Endothelial cell of umbilical vein (primary cell): Measurements from ENCODE around the gene GPR151. TPM values are rescaled to one million over a fixed set of nuclear protein-coding genes. Genes with fewer than 3 reads are reported as not detected.
A peak's percentile ranks its signal among the peaks of the same experiment; 100 is the strongest.

Experiments
- BruUV-seq: library from RNA; stranded (reverse); fragments of 400-500 nt; replicated peaks from 2 replicates; lab custom pipeline; 2021; lab: Mats Ljungman, UMichigan
- CTCF ChIA-PET: fragments of 300-600, 350-600 bp; sonication (Branson Sonifier 250); formaldehyde crosslinking; loops from one replicate; lab custom pipeline; 2021; ENCODE audit warnings: antibody characterized with exemption, inconsistent platforms; lab: Charles Lee
- POLR2A ChIA-PET: fragments of 300-600, 350-600 bp; sonication (Branson Sonifier 250); formaldehyde crosslinking; loops from one replicate; lab custom pipeline; 2021; ENCODE audit warnings: antibody characterized with exemption, inconsistent platforms; lab: Charles Lee
- DNase-seq: peaks from one replicate; pipeline ENCODE4 v3.0.0-alpha.2; 2011; ENCODE audit warnings: low read depth, low spot score
- FAIRE-seq: peaks from 2 replicates; lab custom pipeline; 2011; peaks lifted over from hg19 to GRCh38; lab: Jason Lieb, UNC
- H2AFZ ChIP-seq: 2 replicates; pipeline ENCODE4 v1.6.0; 2012; ENCODE audit warnings: low read depth, low read length, control low read depth, inconsistent platforms
- H3K27ac ChIP-seq: 2 replicates; pipeline ENCODE4 v1.5.1; 2011; ENCODE audit warnings: low read depth, mild to moderate bottlenecking, control low read depth, low read length, moderate library complexity; ENCODE audit not compliant: insufficient read depth
- H3K27me3 ChIP-seq, 2 experiments: 2 replicates each; pipeline versions ENCODE4 v1.6.0 to v1.6.1; 2011; ENCODE audit warnings: low read length in 2 of 2, mixed read lengths in 1 of 2; ENCODE audit not compliant: control insufficient read depth in 2 of 2, insufficient read depth in 2 of 2
- H3K36me3 ChIP-seq, 2 experiments: 2 replicates in 1 of 2; 3 replicates in 1 of 2; pipeline ENCODE4 v1.5.1; 2011; ENCODE audit warnings: low read length in 2 of 2, mild to moderate bottlenecking in 1 of 2, moderate library complexity in 1 of 2; ENCODE audit not compliant: control insufficient read depth in 2 of 2, insufficient read depth in 2 of 2; ENCODE audit errors: extremely low read depth in 1 of 2
- H3K4me1 ChIP-seq: 3 replicates; pipeline ENCODE4 v1.5.1; 2011; ENCODE audit warnings: mild to moderate bottlenecking, low read length; ENCODE audit not compliant: control insufficient read depth, insufficient read depth; ENCODE audit errors: extremely low read depth
- H3K4me2 ChIP-seq: 2 replicates; pipeline ENCODE4 v1.6.1; 2011; ENCODE audit warnings: low read length, control low read depth, mixed read lengths; ENCODE audit not compliant: insufficient read depth
- H3K4me3 ChIP-seq, 3 experiments: fragments of 200-600 bp in 1 of 3; sonication (generic), shearing (Covaris generic) in 1 of 3; replicated peaks in 1 of 3; 2 replicates each; pipeline ENCODE4 v1.5.1; 2011 to 2016; ENCODE audit warnings: control low read depth in 3 of 3, low read length in 3 of 3, mild to moderate bottlenecking in 2 of 3, inconsistent platforms in 1 of 3, low read depth in 1 of 3, moderate library complexity in 1 of 3; ENCODE audit not compliant: insufficient read depth in 1 of 3
- H3K79me2 ChIP-seq: 2 replicates; pipeline ENCODE4 v1.6.0; 2012; ENCODE audit warnings: low read length, inconsistent platforms; ENCODE audit not compliant: control insufficient read depth, insufficient read depth
- H3K9ac ChIP-seq: replicated peaks from 2 replicates; pipeline ENCODE3; 2011; ENCODE audit warnings: low read length, control low read depth; ENCODE audit not compliant: insufficient read depth; ENCODE audit errors: extremely low read depth
- H3K9me1 ChIP-seq: replicated peaks from 3 replicates; pipeline ENCODE4 v1.6.0; 2011; ENCODE audit warnings: mild to moderate bottlenecking, low read length; ENCODE audit not compliant: control insufficient read depth, insufficient read depth; ENCODE audit errors: extremely low read depth
- H3K9me3 ChIP-seq: replicated peaks from 2 replicates; pipeline ENCODE4 v1.5.1; 2012; ENCODE audit warnings: low read length, inconsistent platforms; ENCODE audit not compliant: control insufficient read depth, insufficient read depth
- H4K20me1 ChIP-seq: replicated peaks from 2 replicates; pipeline ENCODE3; 2011; ENCODE audit warnings: mild to moderate bottlenecking, low read length; ENCODE audit not compliant: control insufficient read depth, insufficient read depth; ENCODE audit errors: extremely low read depth
- CTCF ChIP-seq, 2 donors: IDR thresholded peaks; 1 replicate in 1 of 2; 2 replicates in 1 of 2; pipeline ENCODE4 v1.5.1; 2011; ENCODE audit warnings: low read length in 2 of 2, mild to moderate bottlenecking in 2 of 2, moderate library complexity in 2 of 2, control low read depth in 1 of 2, inconsistent platforms in 1 of 2, low read depth in 1 of 2; ENCODE audit not compliant: insufficient read depth in 1 of 2; ENCODE audit errors: extremely low read depth in 1 of 2
- EZH2 ChIP-seq: IDR thresholded peaks from 2 replicates; pipeline ENCODE4 v1.6.1; 2012; ENCODE audit warnings: borderline replicate concordance, low read depth, mild to moderate bottlenecking, moderate library complexity, low read length, inconsistent platforms; ENCODE audit not compliant: severe bottlenecking
- FOS ChIP-seq: IDR thresholded peaks from 2 replicates; pipeline ENCODE4 v1.6.1; 2011; ENCODE audit warnings: mild to moderate bottlenecking, low read length, moderate library complexity, borderline replicate concordance; ENCODE audit not compliant: insufficient read depth
- GATA2 ChIP-seq: IDR thresholded peaks from 2 replicates; pipeline ENCODE4 v1.7.0; 2011; ENCODE audit warnings: low read depth, mild to moderate bottlenecking, moderate library complexity, mixed read lengths, low read length; ENCODE audit not compliant: insufficient read length, insufficient read depth
- JUN ChIP-seq: IDR thresholded peaks from 2 replicates; pipeline ENCODE4 v1.6.1; 2011; ENCODE audit warnings: borderline replicate concordance, low read depth; ENCODE audit not compliant: insufficient read length, insufficient read depth
- MAX ChIP-seq: IDR thresholded peaks from 2 replicates; pipeline ENCODE4 v1.6.1; 2011; ENCODE audit not compliant: insufficient read depth, insufficient read length
- MYC ChIP-seq: IDR thresholded peaks from one replicate; pipeline ENCODE4 v1.6.1; 2011; ENCODE audit warnings: mild to moderate bottlenecking, low read depth, low read length
- POLR2A ChIP-seq: IDR thresholded peaks from 2 replicates; pipeline ENCODE4 v1.6.1; 2012; ENCODE audit warnings: low read depth, mild to moderate bottlenecking, control low read depth, low read length
- POLR2AphosphoS5 ChIP-seq: IDR thresholded peaks from 2 replicates; pipeline ENCODE4 v1.6.1; 2012; ENCODE audit warnings: low read depth, mild to moderate bottlenecking, control low read depth, low read length, moderate library complexity; ENCODE audit not compliant: insufficient read depth
- dilution Hi-C: fragments of 300-500 bp; cut with MboI; formaldehyde crosslinking; loops from one replicate; pipeline ENCODE4 v1.15.0; 2019; ENCODE audit warnings: low sequenced_read_pairs; ENCODE audit not compliant: extremely low pct_ligation_motif_present
- intact Hi-C: fragments of 100-400 bp; cut with micrococcal nuclease; formaldehyde crosslinking; loops from one replicate; pipeline ENCODE4 v1.10.0; 2022
- polyA plus RNA-seq, 4 experiments: library from polyadenylated mRNA; depleted of rRNA in 3 of 4; stranded (reverse) in 3 of 4; unstranded in 1 of 4; fragments of >200 nt; gene quantifications; 2 replicates each; pipeline versions ENCODE4 v1.2.1 to v1.2.3, GENCODE V29; 2011 to 2012; ENCODE audit warnings: missing spikeins in 1 of 4
- total RNA-seq: library from RNA; stranded (reverse); gene quantifications from 2 replicates; pipeline ENCODE4 v1.2.3, GENCODE V29; 2021

Gene GPR151
- total and polyA plus RNA-seq, 2 donors (not counting 3 experiments of a cell fraction or from before 2014, with no cell fraction given) = 0.06 TPM; not detected in 1

DNA sequence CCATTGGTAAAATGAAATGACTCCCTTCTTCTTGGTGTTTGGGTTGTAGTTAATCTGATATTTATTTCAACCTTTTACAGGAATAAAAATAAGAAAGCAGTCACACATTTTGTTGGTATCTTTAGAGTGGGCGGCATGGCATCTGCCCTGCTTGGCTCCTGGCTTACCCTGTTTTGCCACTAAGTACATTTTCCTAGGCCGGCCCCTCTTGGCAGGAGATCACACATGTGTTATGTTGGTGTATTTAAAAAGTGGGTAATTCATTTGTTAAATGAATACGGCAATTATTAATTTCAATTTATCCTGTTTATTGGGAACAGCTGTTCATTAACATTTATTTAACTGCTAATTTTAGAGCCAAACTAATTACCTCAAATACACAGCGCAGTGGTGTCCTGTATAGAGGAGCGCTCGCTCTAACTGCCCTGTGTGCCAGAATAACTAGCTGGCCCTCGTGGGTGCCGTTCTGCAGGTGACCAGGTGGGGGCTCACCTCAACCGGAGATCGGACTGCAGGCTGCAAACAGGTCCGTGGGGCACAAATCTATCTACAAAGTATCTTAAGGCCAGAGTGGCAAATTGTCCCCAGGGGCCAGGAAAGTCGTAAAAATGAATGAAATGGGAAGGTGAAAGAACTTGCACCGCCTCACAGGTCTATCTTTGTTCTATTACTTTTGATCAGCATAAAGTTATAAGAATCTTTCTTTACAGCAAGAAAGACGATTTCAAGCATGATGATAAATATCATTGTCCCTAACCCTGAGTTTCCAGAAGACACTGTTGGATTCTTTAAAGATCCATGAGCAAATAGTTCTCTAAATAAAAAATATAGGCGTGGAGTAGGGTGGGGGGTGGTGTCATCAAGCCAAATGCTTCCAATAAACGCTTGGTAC, 26.2 kb upstream of the GPR151 start:
- Histone ChIP-seq H2AFZ (no peak overlapping the region), H3K9me1 (no peaks in the 10 kb centered on the region), H3K27ac (no peak overlapping the region), H3K4me3 (no peak overlapping the region), H3K4me1 (no peaks in the 10 kb centered on the region), H3K4me2 (no peak overlapping the region), H3K79me2 (no peaks in the 10 kb centered on the region), H3K9ac (no peak overlapping the region), H4K20me1 (no peaks in the 10 kb centered on the region), H3K36me3 (no peaks in the 10 kb centered on the region), H3K9me3 (no peaks in the 10 kb centered on the region), H3K27me3 (peaks cover 0 to 2% of the 10 kb centered on the region in 2 experiments)
- dilution Hi-C loops (no loop called here), intact Hi-C loops (loop anchor here (1.0 to 10.0 kb wide), 4 partner anchors 424 to 1033 kb away; no protein-coding TSS in a partner anchor)
- FAIRE-seq (peak; percentile 86), DNase-seq (peak; percentile 66)
- TF ChIP-seq CTCF (IDR thresholded peaks at IDR 0.05; ENCODE audit: extremely low read depth in 1 of 2, insufficient read depth in 1 of 2, low read depth in 1 of 2, low read length in 2 of 2) (peak; percentile 72 to 81), FOS (no peak)
- ChIA-PET POLR2A (interaction anchor here (0.6 kb wide), 1 partner anchor 342 kb away, joined by 4 read pairs; no protein-coding TSS in a partner anchor), CTCF (interaction anchor here (0.5 to 8.8 kb wide), 19 partner anchors 8 to 1036 kb away, joined by 3 to 227 read pairs (median 3); no protein-coding TSS in a partner anchor)
- BruUV-seq = no TSS peak

- CTCF ChIA-PET = interaction anchor here (0.7 to 8.8 kb wide), 7 partner anchors 9 to 841 kb away, joined by 3 to 227 read pairs (median 5); no protein-coding TSS in a partner anchor
- H3K4me1 ChIP-seq = no peaks in the 10 kb centered on the region
- FAIRE-seq (no peak), DNase-seq (no peak)
- dilution Hi-C loops = no loop called here
- no peak overlapping the region for H3K27ac ChIP-seq
- POLR2A ChIA-PET = no interaction called here
- H3K9ac ChIP-seq = no peak overlapping the region
- TF ChIP-seq POLR2AphosphoS5 (no peak), FOS (no peak), JUN (no peak), MYC (no peak), CTCF (IDR thresholded peaks at IDR 0.05; ENCODE audit: extremely low read depth in 1 of 2, insufficient read depth in 1 of 2, low read depth in 1 of 2, low read length in 2 of 2) (no peak), GATA2 (no peak), EZH2 (no peak), MAX (no peak), POLR2A (no peak)
- no peaks in the 10 kb centered on the region for H3K9me1 ChIP-seq
- H3K36me3 ChIP-seq = no peaks in the 10 kb centered on the region
- H3K4me3 ChIP-seq = no peak overlapping the region
- no TSS peak for BruUV-seq
- no peak overlapping the region for H2AFZ ChIP-seq
- intact Hi-C loops = loop anchor here (10.0 kb wide), 1 partner anchor 1034 kb away; no protein-coding TSS in a partner anchor
- no peaks in the 10 kb centered on the region for H3K9me3 ChIP-seq
- peaks cover 0 to 2% of the 10 kb centered on the region in 2 experiments for H3K27me3 ChIP-seq
- H3K4me2 ChIP-seq = no peak overlapping the region
- no peaks in the 10 kb centered on the region for H3K79me2 ChIP-seq
- H4K20me1 ChIP-seq = no peaks in the 10 kb centered on the region
These were observed 24.4 kb upstream of the GPR151 start for GRCh38 chr5:146540414-146540813.
